WTC11 (cell line): ENCODE measurements around the gene ARHGAP21. TPM values are rescaled to one million over a fixed set of nuclear protein-coding genes. Genes with fewer than 3 reads are reported as not detected.

Experiments used
- ATAC-seq: fragments of 200-7000 bp; cut with Tn5 transposase; 2 replicates; pipeline ENCODE4 v1.10.0; 2021; ENCODE audit warnings: mild to moderate bottlenecking, moderate library complexity
- CTCF ChIA-PET: fragments of 300-600 bp; sonication (Branson Sonifier 250); formaldehyde crosslinking; loops from one replicate; lab custom pipeline; 2021; ENCODE audit warnings: antibody characterized with exemption; lab: Charles Lee
- POLR2A ChIA-PET: fragments of 350-600 bp; sonication (Branson Sonifier 250); formaldehyde crosslinking; loops from one replicate; lab custom pipeline; 2021; ENCODE audit warnings: antibody characterized with exemption; lab: Charles Lee
- DNase-seq: peaks from one replicate; pipeline ENCODE4 v3.0.0; 2021; ENCODE audit warnings: low spot score
- H3K27ac Mint-ChIP-seq: 2 replicates; pipeline ENCODE4 v1.8.0; 2021; ENCODE audit warnings: mixed read lengths
- H3K27me3 Mint-ChIP-seq: 2 replicates; pipeline ENCODE4 v1.8.0; 2021; ENCODE audit warnings: low read depth, mild to moderate bottlenecking, moderate library complexity, mixed read lengths
- H3K36me3 Mint-ChIP-seq: 2 replicates; pipeline ENCODE4 v1.8.0; 2021; ENCODE audit warnings: mixed read lengths
- H3K4me1 Mint-ChIP-seq: 2 replicates; pipeline ENCODE4 v1.8.0; 2022; ENCODE audit warnings: mixed read lengths
- H3K4me3 Mint-ChIP-seq: 2 replicates; pipeline ENCODE4 v1.8.0; 2021; ENCODE audit warnings: mild to moderate bottlenecking, moderate library complexity, mixed read lengths
- H3K9me3 Mint-ChIP-seq: 2 replicates; pipeline ENCODE4 v1.8.0; 2021; ENCODE audit warnings: mixed read lengths
- ATF1 ChIP-seq: sonication (generic); formaldehyde crosslinking; IDR thresholded peaks from 2 replicates; pipeline ENCODE4 v1.8.1; 2023; ENCODE audit warnings: mild to moderate bottlenecking, moderate library complexity, missing genetic modification reagents
- CREB1 ChIP-seq: sonication (generic); formaldehyde crosslinking; IDR thresholded peaks from 2 replicates; pipeline ENCODE4 v1.8.0; 2023; ENCODE audit warnings: mild to moderate bottlenecking, missing genetic modification reagents
- CREM ChIP-seq: sonication (generic); formaldehyde crosslinking; IDR thresholded peaks from 2 replicates; pipeline ENCODE4 v1.8.1; 2022; ENCODE audit warnings: mild to moderate bottlenecking, missing genetic modification reagents, moderate library complexity
- ETV6 ChIP-seq: sonication (generic); formaldehyde crosslinking; IDR thresholded peaks from 2 replicates; pipeline ENCODE4 v1.8.1; 2022; ENCODE audit warnings: mild to moderate bottlenecking, missing genetic modification reagents
- FOXP1 ChIP-seq: sonication (generic); formaldehyde crosslinking; IDR thresholded peaks from 2 replicates; pipeline ENCODE4 v1.8.0; 2022; ENCODE audit warnings: missing genetic modification reagents, mild to moderate bottlenecking, moderate library complexity, borderline replicate concordance
- GABPB1 ChIP-seq: sonication (generic); formaldehyde crosslinking; IDR thresholded peaks from 2 replicates; pipeline ENCODE4 v1.8.1; 2023; ENCODE audit warnings: mild to moderate bottlenecking, missing genetic modification reagents
- GRHL2 ChIP-seq: fragments of 250-450 bp; sonication (Bioruptor Pico); IDR thresholded peaks from 2 replicates; pipeline ENCODE4 v1.8.0; 2022; ENCODE audit warnings: mild to moderate bottlenecking, moderate library complexity; ENCODE audit not compliant: insufficient replicate concordance, severe bottlenecking
- GTF2I ChIP-seq: fragments of 250-450 bp; sonication (Bioruptor Pico); conservative IDR thresholded peaks from 2 replicates; pipeline ENCODE4 v1.4.0; 2021; ENCODE audit warnings: mild to moderate bottlenecking
- HMGA2 ChIP-seq: fragments of 250-450 bp; sonication (Bioruptor Pico); IDR thresholded peaks from 2 replicates; pipeline ENCODE4 v1.4.0; 2021; ENCODE audit warnings: mild to moderate bottlenecking, moderate library complexity
- IRF2 ChIP-seq: sonication (generic); formaldehyde crosslinking; IDR thresholded peaks from 2 replicates; pipeline ENCODE4 v1.8.0; 2022; ENCODE audit warnings: low read depth, missing genetic modification reagents, borderline replicate concordance
- JAZF1 ChIP-seq: fragments of 250-450 bp; sonication (Bioruptor Pico); IDR thresholded peaks from 2 replicates; pipeline ENCODE4 v1.9.0; 2021; ENCODE audit warnings: moderate library complexity, mild to moderate bottlenecking, inconsistent platforms
- JUN ChIP-seq: sonication (generic); formaldehyde crosslinking; IDR thresholded peaks from 2 replicates; pipeline ENCODE4 v1.8.0; 2023; ENCODE audit warnings: mild to moderate bottlenecking, missing genetic modification reagents
- MXD4 ChIP-seq: fragments of 250-450 bp; sonication (Bioruptor Pico); IDR thresholded peaks from 2 replicates; pipeline ENCODE4 v1.8.0; 2021; ENCODE audit warnings: mild to moderate bottlenecking, moderate library complexity, borderline replicate concordance
- NFATC4 ChIP-seq: fragments of 250-450 bp; sonication (Bioruptor Pico); IDR thresholded peaks from 2 replicates; pipeline ENCODE4 v1.9.0; 2021; ENCODE audit warnings: mild to moderate bottlenecking
- NR1H2 ChIP-seq: sonication (generic); formaldehyde crosslinking; IDR thresholded peaks from 2 replicates; pipeline ENCODE4 v1.9.0; 2021; ENCODE audit warnings: mild to moderate bottlenecking, moderate library complexity, missing genetic modification reagents
- OVOL2 ChIP-seq: fragments of 250-450 bp; sonication (Bioruptor Pico); IDR thresholded peaks from 2 replicates; pipeline ENCODE4 v1.9.0; 2021; ENCODE audit warnings: mild to moderate bottlenecking, borderline replicate concordance
- RELA ChIP-seq: sonication (generic); formaldehyde crosslinking; IDR thresholded peaks from 2 replicates; pipeline ENCODE4 v1.8.1; 2022; ENCODE audit warnings: missing genetic modification reagents, mild to moderate bottlenecking, borderline replicate concordance
- TCF7 ChIP-seq: sonication (generic); formaldehyde crosslinking; IDR thresholded peaks from 2 replicates; pipeline ENCODE4 v1.8.0; 2022; ENCODE audit warnings: mild to moderate bottlenecking, low read depth, missing genetic modification reagents, moderate library complexity
- TP53 ChIP-seq: sonication (generic); formaldehyde crosslinking; IDR thresholded peaks from 2 replicates; pipeline ENCODE4 v1.8.1; 2023; ENCODE audit warnings: mild to moderate bottlenecking, missing genetic modification reagents
- total RNA-seq: library from RNA; stranded (reverse); gene quantifications from 3 replicates; pipeline ENCODE4 v1.2.3, GENCODE V29; 2021
- TF ChIP-seq, protein P1 (sequence below): sonication (generic); formaldehyde crosslinking; IDR thresholded peaks from 2 replicates; pipeline ENCODE4 v1.8.1; 2023; ENCODE audit warnings: mild to moderate bottlenecking, missing genetic modification reagents, moderate library complexity
- TF ChIP-seq, protein P2 (sequence below): fragments of 250-450 bp; sonication (Bioruptor Pico); IDR thresholded peaks from 2 replicates; pipeline ENCODE4 v2.1.2; 2022; ENCODE audit warnings: mild to moderate bottlenecking, moderate library complexity
- TF ChIP-seq, protein P3 (sequence below): sonication (generic); formaldehyde crosslinking; IDR thresholded peaks from 2 replicates; pipeline ENCODE4 v1.8.0; 2022; ENCODE audit warnings: mild to moderate bottlenecking, missing genetic modification reagents
- TF ChIP-seq, protein P4 (sequence below): fragments of 200-600 bp; IDR thresholded peaks from 2 replicates; pipeline ENCODE4 v1.8.0; 2022; ENCODE audit warnings: antibody characterized with exemption
- TF ChIP-seq, protein P5 (sequence below): sonication (generic); formaldehyde crosslinking; conservative IDR thresholded peaks from 2 replicates; pipeline ENCODE4 v1.8.1; 2022; ENCODE audit warnings: mild to moderate bottlenecking, missing genetic modification reagents
- TF ChIP-seq, protein P6 (sequence below): sonication (generic); formaldehyde crosslinking; IDR thresholded peaks from 2 replicates; pipeline ENCODE4 v1.8.1; 2022; ENCODE audit warnings: low read depth, mild to moderate bottlenecking, moderate library complexity, missing genetic modification reagents, borderline replicate concordance

ARHGAP21 gene
- total RNA-seq, 1 experiment from 2014 or later = 33.8 TPM

DNA sequence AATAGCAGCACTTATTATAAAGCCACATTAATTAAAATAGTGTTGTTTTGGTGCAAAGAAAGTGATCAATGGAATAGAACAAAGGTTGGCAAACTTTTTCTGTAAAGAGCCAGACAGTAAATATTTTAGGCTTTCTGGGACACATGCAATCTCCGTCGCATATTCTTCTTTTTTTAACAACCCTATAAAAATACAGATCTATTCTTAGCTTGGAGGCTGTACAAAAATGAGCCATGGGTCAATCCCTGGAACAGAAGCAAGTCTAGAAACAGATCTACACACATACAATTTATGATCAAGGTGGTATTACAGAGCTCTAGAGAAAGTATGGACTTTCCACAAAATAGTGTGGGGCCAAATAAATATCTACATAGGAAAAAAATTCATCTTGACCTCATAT, 71.8 kb downstream of the ARHGAP21 start:
- CTCF ChIA-PET = no interaction called here
- Mint-ChIP-seq H3K4me1 (peaks cover 10% of the 10 kb centered on the region), H3K9me3 (peaks cover 4% of the 10 kb centered on the region), H3K4me3 (no peak overlapping the region)
- TF ChIP-seq NR1H2 (CRISPR knock-in tag) (no peak), GRHL2 (no peak), JAZF1 (CRISPR knock-in tag) (no peak), NFATC4 (CRISPR knock-in tag) (no peak), GABPB1 (CRISPR knock-in tag) (no peak), OVOL2 (CRISPR knock-in tag) (no peak), GTF2I (CRISPR knock-in tag) (no peak), ETV6 (CRISPR knock-in tag) (no peak), ATF1 (CRISPR knock-in tag) (no peak), HMGA2 (no peak), RELA (CRISPR knock-in tag) (no peak)
- TF ChIP-seq, protein P1, sequence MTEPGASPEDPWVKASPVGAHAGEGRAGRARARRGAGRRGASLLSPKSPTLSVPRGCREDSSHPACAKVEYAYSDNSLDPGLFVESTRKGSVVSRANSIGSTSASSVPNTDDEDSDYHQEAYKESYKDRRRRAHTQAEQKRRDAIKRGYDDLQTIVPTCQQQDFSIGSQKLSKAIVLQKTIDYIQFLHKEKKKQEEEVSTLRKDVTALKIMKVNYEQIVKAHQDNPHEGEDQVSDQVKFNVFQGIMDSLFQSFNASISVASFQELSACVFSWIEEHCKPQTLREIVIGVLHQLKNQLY (CRISPR knock-in tag) = no peak
- TF ChIP-seq, protein P2, sequence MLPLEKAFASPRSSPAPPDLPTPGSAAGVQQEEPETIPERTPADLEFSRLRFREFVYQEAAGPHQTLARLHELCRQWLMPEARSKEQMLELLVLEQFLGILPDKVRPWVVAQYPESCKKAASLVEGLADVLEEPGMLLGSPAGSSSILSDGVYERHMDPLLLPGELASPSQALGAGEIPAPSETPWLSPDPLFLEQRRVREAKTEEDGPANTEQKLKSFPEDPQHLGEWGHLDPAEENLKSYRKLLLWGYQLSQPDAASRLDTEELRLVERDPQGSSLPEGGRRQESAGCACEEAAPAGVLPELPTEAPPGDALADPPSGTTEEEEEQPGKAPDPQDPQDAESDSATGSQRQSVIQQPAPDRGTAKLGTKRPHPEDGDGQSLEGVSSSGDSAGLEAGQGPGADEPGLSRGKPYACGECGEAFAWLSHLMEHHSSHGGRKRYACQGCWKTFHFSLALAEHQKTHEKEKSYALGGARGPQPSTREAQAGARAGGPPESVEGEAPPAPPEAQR (CRISPR knock-in tag) = no peak
- TF ChIP-seq, protein P3, sequence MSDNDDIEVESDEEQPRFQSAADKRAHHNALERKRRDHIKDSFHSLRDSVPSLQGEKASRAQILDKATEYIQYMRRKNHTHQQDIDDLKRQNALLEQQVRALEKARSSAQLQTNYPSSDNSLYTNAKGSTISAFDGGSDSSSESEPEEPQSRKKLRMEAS (CRISPR knock-in tag) = no peak
- TF ChIP-seq, all 79 proteins: peak for 0
- DNase-seq (no peak), ATAC-seq (no peak)
- Mint-ChIP-seq H3K27ac (no peak overlapping the region), H3K36me3 (peaks cover 13% of the 10 kb centered on the region), H3K27me3 (no peaks in the 10 kb centered on the region)
- POLR2A ChIA-PET = no interaction called here

DNA sequence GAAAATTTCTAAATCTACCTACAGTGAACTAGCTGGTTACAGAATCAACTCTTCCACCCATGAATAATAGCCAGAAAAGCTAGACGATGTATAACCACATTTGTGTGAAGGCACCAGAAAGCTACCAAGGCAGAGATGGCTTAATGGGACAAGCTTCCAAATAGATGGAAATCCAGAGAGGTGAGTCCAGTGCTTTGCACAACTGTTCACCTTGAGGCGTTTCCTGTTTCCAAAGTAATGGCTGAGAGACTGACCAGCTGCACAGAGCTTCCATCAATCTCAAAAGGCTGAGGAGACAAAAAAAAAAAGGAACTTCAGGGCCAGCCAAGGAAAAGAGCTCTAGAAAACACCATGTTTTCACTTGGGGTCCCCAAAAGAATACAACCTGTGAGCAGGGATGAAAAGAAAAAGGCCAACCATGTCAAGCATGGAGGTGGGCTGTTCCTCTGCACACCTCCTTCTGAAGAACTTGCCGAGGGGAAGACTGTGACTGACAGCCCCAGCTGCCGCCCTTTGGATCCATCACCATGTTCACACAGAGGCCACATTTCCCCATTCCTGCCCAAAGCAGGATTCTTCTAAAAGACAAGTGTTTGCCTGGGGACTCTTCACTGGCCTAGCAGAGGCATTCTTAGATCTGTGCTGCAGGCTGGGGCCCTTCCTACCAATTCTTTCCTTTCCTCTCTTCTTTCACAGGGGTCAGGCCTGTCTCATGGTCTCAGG, 72.9 kb downstream of the ARHGAP21 start:
- Mint-ChIP-seq H3K4me1 (peaks cover 11% of the 10 kb centered on the region), H3K4me3 (no peak overlapping the region), H3K27ac (no peak overlapping the region), H3K36me3 (peaks cover 13% of the 10 kb centered on the region), H3K27me3 (no peaks in the 10 kb centered on the region), H3K9me3 (peaks cover 4% of the 10 kb centered on the region)
- TF ChIP-seq, protein P4, sequence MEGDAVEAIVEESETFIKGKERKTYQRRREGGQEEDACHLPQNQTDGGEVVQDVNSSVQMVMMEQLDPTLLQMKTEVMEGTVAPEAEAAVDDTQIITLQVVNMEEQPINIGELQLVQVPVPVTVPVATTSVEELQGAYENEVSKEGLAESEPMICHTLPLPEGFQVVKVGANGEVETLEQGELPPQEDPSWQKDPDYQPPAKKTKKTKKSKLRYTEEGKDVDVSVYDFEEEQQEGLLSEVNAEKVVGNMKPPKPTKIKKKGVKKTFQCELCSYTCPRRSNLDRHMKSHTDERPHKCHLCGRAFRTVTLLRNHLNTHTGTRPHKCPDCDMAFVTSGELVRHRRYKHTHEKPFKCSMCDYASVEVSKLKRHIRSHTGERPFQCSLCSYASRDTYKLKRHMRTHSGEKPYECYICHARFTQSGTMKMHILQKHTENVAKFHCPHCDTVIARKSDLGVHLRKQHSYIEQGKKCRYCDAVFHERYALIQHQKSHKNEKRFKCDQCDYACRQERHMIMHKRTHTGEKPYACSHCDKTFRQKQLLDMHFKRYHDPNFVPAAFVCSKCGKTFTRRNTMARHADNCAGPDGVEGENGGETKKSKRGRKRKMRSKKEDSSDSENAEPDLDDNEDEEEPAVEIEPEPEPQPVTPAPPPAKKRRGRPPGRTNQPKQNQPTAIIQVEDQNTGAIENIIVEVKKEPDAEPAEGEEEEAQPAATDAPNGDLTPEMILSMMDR = no peak
- TF ChIP-seq CREM (no peak), JUN (CRISPR knock-in tag) (no peak), TP53 (no peak), CREB1 (CRISPR knock-in tag) (no peak), TCF7 (CRISPR knock-in tag) (no peak), GRHL2 (no peak), IRF2 (no peak), FOXP1 (CRISPR knock-in tag) (no peak), MXD4 (CRISPR knock-in tag) (no peak)
- TF ChIP-seq, protein P5, sequence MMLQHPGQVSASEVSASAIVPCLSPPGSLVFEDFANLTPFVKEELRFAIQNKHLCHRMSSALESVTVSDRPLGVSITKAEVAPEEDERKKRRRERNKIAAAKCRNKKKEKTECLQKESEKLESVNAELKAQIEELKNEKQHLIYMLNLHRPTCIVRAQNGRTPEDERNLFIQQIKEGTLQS (CRISPR knock-in tag) = no peak
- TF ChIP-seq, protein P3 (CRISPR knock-in tag) = no peak
- TF ChIP-seq, protein P2 (CRISPR knock-in tag) = no peak
- TF ChIP-seq, protein P6, sequence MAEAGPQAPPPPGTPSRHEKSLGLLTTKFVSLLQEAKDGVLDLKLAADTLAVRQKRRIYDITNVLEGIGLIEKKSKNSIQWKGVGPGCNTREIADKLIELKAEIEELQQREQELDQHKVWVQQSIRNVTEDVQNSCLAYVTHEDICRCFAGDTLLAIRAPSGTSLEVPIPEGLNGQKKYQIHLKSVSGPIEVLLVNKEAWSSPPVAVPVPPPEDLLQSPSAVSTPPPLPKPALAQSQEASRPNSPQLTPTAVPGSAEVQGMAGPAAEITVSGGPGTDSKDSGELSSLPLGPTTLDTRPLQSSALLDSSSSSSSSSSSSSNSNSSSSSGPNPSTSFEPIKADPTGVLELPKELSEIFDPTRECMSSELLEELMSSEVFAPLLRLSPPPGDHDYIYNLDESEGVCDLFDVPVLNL (CRISPR knock-in tag) = no peak
- ChIA-PET POLR2A (no interaction called here), CTCF (interaction anchor here (0.6 kb wide), 1 partner anchor 153 kb away, joined by 3 read pairs; no protein-coding TSS in a partner anchor)
- ATAC-seq = no peak
- DNase-seq = no peak
